Measurements from ENCODE around the gene COX17. TPM values are rescaled to one million over a fixed set of nuclear protein-coding genes. Genes with fewer than 3 reads are reported as not detected.
"Not testable (repeated sequence)": the region's sequence is repeated elsewhere in the genome, so short reads cannot be mapped to it uniquely, and the experiment has no call there.

The COX17 gene
- total and polyA plus RNA-seq, 2 donors (not counting 3 experiments of a cell fraction or from before 2014, with no cell fraction given) = 19.8 to 37.6 TPM

GRCh38 chr3:119678209-119678608 is 1.0 kb upstream of the COX17 start:
- H3K4me2 ChIP-seq (ENCODE audit: insufficient read depth, low read length); intact Hi-C loops (cut with micrococcal nuclease); H3K9me1 ChIP-seq (replicated peaks; ENCODE audit: control insufficient read depth, extremely low read depth, insufficient read depth, low read length); DNase-seq (ENCODE audit: low read depth, low spot score); FAIRE-seq; H3K9ac ChIP-seq (replicated peaks; ENCODE audit: extremely low read depth, insufficient read depth, low read length); H2AFZ ChIP-seq (ENCODE audit: low read depth, low read length); H3K4me3 ChIP-seq (replicated peaks in 1 of 3; ENCODE audit: insufficient read depth in 1 of 3, low read depth in 1 of 3, low read length in 3 of 3); dilution Hi-C loops (cut with MboI; ENCODE audit: extremely low pct_ligation_motif_present, low sequenced_read_pairs); H3K27ac ChIP-seq (ENCODE audit: insufficient read depth, low read depth, low read length); H3K79me2 ChIP-seq (ENCODE audit: control insufficient read depth, insufficient read depth, low read length); H3K9me3 ChIP-seq (replicated peaks; ENCODE audit: control insufficient read depth, insufficient read depth, low read length); BruUV-seq (replicated peaks); H3K36me3 ChIP-seq (ENCODE audit: control insufficient read depth in 2 of 2, extremely low read depth in 1 of 2, insufficient read depth in 2 of 2, low read length in 2 of 2); H3K27me3 ChIP-seq (ENCODE audit: control insufficient read depth in 2 of 2, insufficient read depth in 2 of 2, low read length in 2 of 2); CTCF ChIA-PET; H4K20me1 ChIP-seq (replicated peaks; ENCODE audit: control insufficient read depth, extremely low read depth, insufficient read depth, low read length): not testable (repeated sequence)
- peaks cover 15% of the 10 kb centered on the region for H3K4me1 ChIP-seq (ENCODE audit: control insufficient read depth, extremely low read depth, insufficient read depth, low read length)
- POLR2A ChIA-PET = interaction anchor here (0.5 kb wide), 1 partner anchor 41 kb away, joined by 3 read pairs; no protein-coding TSS in a partner anchor

GRCh38 chr3:119677641-119677934 is 382 bp upstream of the COX17 start:
- FAIRE-seq = no peak
- TSS peak; percentile 94 for BruUV-seq (replicated peaks)
- CTCF ChIA-PET = interaction anchor here (1.1 to 1.6 kb wide), 5 partner anchors 12 to 153 kb away, joined by 3 to 9 read pairs (median 3); no protein-coding TSS in a partner anchor

More at GRCh38 chr3:119677641-119677934, 382 bp upstream of the COX17 start:
- Histone ChIP-seq H2AFZ (ENCODE audit: low read depth, low read length) (peak overlapping the region; percentile 95), H3K36me3 (ENCODE audit: control insufficient read depth in 2 of 2, extremely low read depth in 1 of 2, insufficient read depth in 2 of 2, low read length in 2 of 2) (peaks cover 0 to 4% of the 10 kb centered on the region in 2 experiments), H3K9me1 (replicated peaks; ENCODE audit: control insufficient read depth, extremely low read depth, insufficient read depth, low read length) (no peaks in the 10 kb centered on the region), H3K4me3 (replicated peaks in 1 of 3; ENCODE audit: insufficient read depth in 1 of 3, low read depth in 1 of 3, low read length in 3 of 3) (peak overlapping the region; percentile 71 to 88 (median 75)), H3K79me2 (ENCODE audit: control insufficient read depth, insufficient read depth, low read length) (peaks cover 4% of the 10 kb centered on the region), H3K27me3 (ENCODE audit: control insufficient read depth in 2 of 2, insufficient read depth in 2 of 2, low read length in 2 of 2) (no peaks in the 10 kb centered on the region), H4K20me1 (replicated peaks; ENCODE audit: control insufficient read depth, extremely low read depth, insufficient read depth, low read length) (no peaks in the 10 kb centered on the region), H3K27ac (ENCODE audit: insufficient read depth, low read depth, low read length) (peak overlapping the region; percentile 61), H3K9me3 (replicated peaks; ENCODE audit: control insufficient read depth, insufficient read depth, low read length) (no peaks in the 10 kb centered on the region), H3K9ac (replicated peaks; ENCODE audit: extremely low read depth, insufficient read depth, low read length) (peak overlapping the region; percentile 86), H3K4me1 (ENCODE audit: control insufficient read depth, extremely low read depth, insufficient read depth, low read length) (peaks cover 15% of the 10 kb centered on the region), H3K4me2 (ENCODE audit: insufficient read depth, low read length) (peak overlapping the region; percentile 80)
- POLR2A ChIA-PET = interaction anchor here (0.5 kb wide), 1 partner anchor 40 kb away, joined by 3 read pairs; no protein-coding TSS in a partner anchor
- dilution Hi-C loops (cut with MboI; ENCODE audit: extremely low pct_ligation_motif_present, low sequenced_read_pairs) (no loop called here), intact Hi-C loops (cut with micrococcal nuclease) (loop anchor here (1.0 to 2.0 kb wide), 6 partner anchors 41 to 416 kb away; partner anchors contain the start of genes ADPRH and TIMMDC1)
- no peak for TF ChIP-seq MYC (IDR thresholded peaks at IDR 0.05; ENCODE audit: low read depth, low read length)
- TF ChIP-seq POLR2AphosphoS5 (IDR thresholded peaks at IDR 0.05; ENCODE audit: insufficient read depth, low read depth, low read length) = no peak
- no peak for TF ChIP-seq CTCF (IDR thresholded peaks at IDR 0.05; ENCODE audit: extremely low read depth in 1 of 2, insufficient read depth in 1 of 2, low read depth in 1 of 2, low read length in 2 of 2)
- TF ChIP-seq GATA2 (IDR thresholded peaks at IDR 0.05; ENCODE audit: insufficient read depth, insufficient read length, low read depth, low read length) = no peak
- TF ChIP-seq EZH2 (IDR thresholded peaks at IDR 0.05; ENCODE audit: borderline replicate concordance, low read depth, low read length, severe bottlenecking) = no peak
- no peak for TF ChIP-seq MAX (IDR thresholded peaks at IDR 0.05; ENCODE audit: insufficient read depth, insufficient read length)
- TF ChIP-seq FOS (IDR thresholded peaks at IDR 0.05; ENCODE audit: borderline replicate concordance, insufficient read depth, low read length) = no peak
- no peak for TF ChIP-seq JUN (IDR thresholded peaks at IDR 0.05; ENCODE audit: borderline replicate concordance, insufficient read depth, insufficient read length, low read depth)
- no peak for TF ChIP-seq POLR2A (IDR thresholded peaks at IDR 0.05; ENCODE audit: low read depth, low read length)
- DNase-seq (ENCODE audit: low read depth, low spot score) = no peak
